HG02870 (cell line): ENCODE data around the gene LILRB2.
"Not testable (repeated sequence)": the region's sequence is repeated elsewhere in the genome, so short reads cannot be mapped to it uniquely, and the experiment has no call there.

Experiments
- ATAC-seq: cut with Tn5 transposase; IDR thresholded peaks from one replicate; pipeline ENCODE4 v1.9.1; 2021; ENCODE audit warnings: mild to moderate bottlenecking, moderate library complexity; ENCODE audit not compliant: unreplicated experiment

LILRB2 gene

GRCh38 chr19:54275951-54276350, 5.0 kb downstream of the LILRB2 start:
- ATAC-seq = no peak

GRCh38 chr19:54274516-54274915, 6.4 kb downstream of the LILRB2 start:
- not testable (repeated sequence) for ATAC-seq

- no peak for ATAC-seq
Observed at GRCh38 chr19:54273821-54274220, 7.1 kb downstream of the LILRB2 start.

GRCh38 chr19:54272181-54272580, 8.7 kb downstream of the LILRB2 start:
- ATAC-seq = not testable (repeated sequence)

GRCh38 chr19:54271587-54271986, 9.3 kb downstream of the LILRB2 start:
- ATAC-seq = not testable (repeated sequence)

- ATAC-seq = no peak
Observed at GRCh38 chr19:54271106-54271505, 9.8 kb downstream of the LILRB2 start.

GRCh38 chr19:54268936-54269335, 12.0 kb downstream of the LILRB2 start:
- no peak for ATAC-seq

GRCh38 chr19:54266133-54266532, 14.8 kb downstream of the LILRB2 start:
- ATAC-seq = no peak

GRCh38 chr19:54262470-54262869, 18.4 kb downstream of the LILRB2 start:
- ATAC-seq = no peak

- ATAC-seq = no peak
Observed at GRCh38 chr19:54262066-54262465, 18.8 kb downstream of the LILRB2 start.

- ATAC-seq = no peak
Observed at GRCh38 chr19:54257116-54257480, 23.8 kb downstream of the LILRB2 start, which contains the start of gene LILRB5. LILRB5 (minus strand) TSS chr19:54257273; CDS start chr19:54257193, 80 bp downstream.

GRCh38 chr19:54256250-54257115, 24.4 kb downstream of the LILRB2 start:
- no peak for ATAC-seq

- no peak for ATAC-seq
Observed at GRCh38 chr19:54255105-54255775, 25.7 kb downstream of the LILRB2 start.

- ATAC-seq = no peak
Observed at GRCh38 chr19:54254195-54254906, 26.6 kb downstream of the LILRB2 start.

- ATAC-seq = no peak
Observed at GRCh38 chr19:54253331-54254194, 27.3 kb downstream of the LILRB2 start.

- no peak for ATAC-seq
Observed at GRCh38 chr19:54252845-54253244, 28.1 kb downstream of the LILRB2 start.

GRCh38 chr19:54252243-54252642, 28.7 kb downstream of the LILRB2 start:
- no peak for ATAC-seq

GRCh38 chr19:54248016-54248601, 32.8 kb downstream of the LILRB2 start:
- ATAC-seq = no peak

- ATAC-seq = no peak
Observed at GRCh38 chr19:54247106-54247930, 33.6 kb downstream of the LILRB2 start.
